Skeletal muscle satellite cell (primary cell): ENCODE measurements around the gene ASTN2.

Source experiments
- H3K27me3 ChIP-seq: 2 replicates; pipeline ENCODE4 v1.7.0; 2013; ENCODE audit warnings: low read length; ENCODE audit not compliant: control insufficient read depth, insufficient read depth
- H3K36me3 ChIP-seq: 2 replicates; pipeline ENCODE4 v1.7.0; 2013; ENCODE audit warnings: mild to moderate bottlenecking, control low read depth, low read length; ENCODE audit not compliant: insufficient read depth
- H3K4me1 ChIP-seq: 2 replicates; pipeline ENCODE4 v1.7.0; 2013; ENCODE audit warnings: low read length; ENCODE audit not compliant: control insufficient read depth, insufficient read depth
- H3K4me2 ChIP-seq: 2 replicates; pipeline ENCODE4 v1.7.0; 2013; ENCODE audit warnings: mild to moderate bottlenecking, low read length
- H3K4me3 ChIP-seq: 2 replicates; pipeline ENCODE4 v1.7.0; 2013; ENCODE audit warnings: low read length
- H3K9ac ChIP-seq: 2 replicates; pipeline ENCODE4 v1.7.0; 2013; ENCODE audit warnings: mild to moderate bottlenecking, low read depth, low read length, moderate library complexity
- H3K9me3 ChIP-seq: replicated peaks from 2 replicates; pipeline ENCODE4 v1.7.0; 2013; ENCODE audit warnings: mild to moderate bottlenecking, control low read depth, low read length

ASTN2 gene

GRCh38 chr9:116572095-116572748 lies 842.6 kb downstream of the ASTN2 start:
- Histone ChIP-seq H3K9ac (no peak overlapping the region), H3K4me1 (peaks cover 6% of the 10 kb centered on the region), H3K27me3 (no peaks in the 10 kb centered on the region), H3K4me2 (peak overlapping the region; percentile 42), H3K4me3 (no peak overlapping the region), H3K9me3 (no peaks in the 10 kb centered on the region), H3K36me3 (no peaks in the 10 kb centered on the region)

- Histone ChIP-seq H3K9ac (no peak overlapping the region), H3K4me3 (no peak overlapping the region), H3K36me3 (no peaks in the 10 kb centered on the region), H3K4me2 (no peak overlapping the region), H3K4me1 (peaks cover 10% of the 10 kb centered on the region), H3K9me3 (no peaks in the 10 kb centered on the region), H3K27me3 (no peaks in the 10 kb centered on the region)
These were observed 845.7 kb downstream of the ASTN2 start for GRCh38 chr9:116569111-116569510.

GRCh38 chr9:116566677-116567488 lies 848.0 kb downstream of the ASTN2 start:
- Histone ChIP-seq H3K4me1 (peaks cover 8% of the 10 kb centered on the region), H3K9me3 (no peaks in the 10 kb centered on the region), H3K36me3 (no peaks in the 10 kb centered on the region), H3K27me3 (no peaks in the 10 kb centered on the region), H3K4me2 (no peak overlapping the region), H3K4me3 (no peak overlapping the region), H3K9ac (no peak overlapping the region)

GRCh38 chr9:116565986-116566385 lies 848.9 kb downstream of the ASTN2 start:
- Histone ChIP-seq H3K9me3 (no peaks in the 10 kb centered on the region), H3K9ac (no peak overlapping the region), H3K36me3 (no peaks in the 10 kb centered on the region), H3K27me3 (no peaks in the 10 kb centered on the region), H3K4me3 (no peak overlapping the region), H3K4me2 (no peak overlapping the region), H3K4me1 (peaks cover 5% of the 10 kb centered on the region)

- peaks cover 5% of the 10 kb centered on the region for H3K4me1 ChIP-seq
- no peak overlapping the region for H3K4me3 ChIP-seq
- H3K9ac ChIP-seq, result no peak overlapping the region
- no peaks in the 10 kb centered on the region for H3K9me3 ChIP-seq
- no peaks in the 10 kb centered on the region for H3K27me3 ChIP-seq
- H3K4me2 ChIP-seq, result no peak overlapping the region
- H3K36me3 ChIP-seq, result no peaks in the 10 kb centered on the region
These were observed 850.5 kb downstream of the ASTN2 start for GRCh38 chr9:116564266-116564793.

- H3K4me3 ChIP-seq, result no peak overlapping the region
- H3K4me1 ChIP-seq, result no peaks in the 10 kb centered on the region
- no peaks in the 10 kb centered on the region for H3K36me3 ChIP-seq
- H3K4me2 ChIP-seq, result no peak overlapping the region
- H3K9ac ChIP-seq, result no peak overlapping the region
- no peaks in the 10 kb centered on the region for H3K27me3 ChIP-seq
- H3K9me3 ChIP-seq, result no peaks in the 10 kb centered on the region
These were observed 855.9 kb downstream of the ASTN2 start for GRCh38 chr9:116558818-116559540.

- H3K36me3 ChIP-seq, result no peaks in the 10 kb centered on the region
These were observed 856.8 kb downstream of the ASTN2 start for GRCh38 chr9:116558035-116558434.

GRCh38 chr9:116555556-116556155 lies 859.2 kb downstream of the ASTN2 start:
- Histone ChIP-seq H3K36me3 (no peaks in the 10 kb centered on the region), H3K9ac (no peak overlapping the region), H3K4me1 (peaks cover 9% of the 10 kb centered on the region), H3K4me2 (no peak overlapping the region), H3K27me3 (no peaks in the 10 kb centered on the region), H3K4me3 (no peak overlapping the region), H3K9me3 (no peaks in the 10 kb centered on the region)

More at GRCh38 chr9:116558035-116558434, 856.8 kb downstream of the ASTN2 start:
- Histone ChIP-seq H3K9me3 (no peaks in the 10 kb centered on the region), H3K27me3 (no peaks in the 10 kb centered on the region), H3K4me3 (no peak overlapping the region), H3K9ac (no peak overlapping the region), H3K4me2 (no peak overlapping the region), H3K4me1 (no peaks in the 10 kb centered on the region)

GRCh38 chr9:116555119-116555518 lies 859.7 kb downstream of the ASTN2 start:
- Histone ChIP-seq H3K4me2 (no peak overlapping the region), H3K9me3 (no peaks in the 10 kb centered on the region), H3K27me3 (no peaks in the 10 kb centered on the region), H3K4me3 (no peak overlapping the region), H3K36me3 (no peaks in the 10 kb centered on the region), H3K4me1 (peaks cover 14% of the 10 kb centered on the region), H3K9ac (no peak overlapping the region)

GRCh38 chr9:116550696-116551436 lies 864.0 kb downstream of the ASTN2 start:
- Histone ChIP-seq H3K9ac (peak overlapping the region; percentile 7), H3K9me3 (no peaks in the 10 kb centered on the region), H3K4me3 (no peak overlapping the region), H3K27me3 (no peaks in the 10 kb centered on the region), H3K36me3 (no peaks in the 10 kb centered on the region), H3K4me2 (peak overlapping the region; percentile 38), H3K4me1 (peaks cover 45% of the 10 kb centered on the region)
